ENCODE measurements around the gene SRI. TPM values are rescaled to one million over a fixed set of nuclear protein-coding genes. Genes with fewer than 3 reads are reported as not detected.
"Not testable (repeated sequence)": the region's sequence is repeated elsewhere in the genome, so short reads cannot be mapped to it uniquely, and the experiment has no call there.

Gene SRI
- polyA plus RNA-seq, 3 donors, result 129 to 148 (median 140) TPM

- no peak for DNase-seq
Observed at GRCh38 chr7:88202799-88203198, 17.0 kb downstream of the SRI start.

- no peak for DNase-seq
Observed at GRCh38 chr7:88202278-88202677, 17.6 kb downstream of the SRI start.

DNA sequence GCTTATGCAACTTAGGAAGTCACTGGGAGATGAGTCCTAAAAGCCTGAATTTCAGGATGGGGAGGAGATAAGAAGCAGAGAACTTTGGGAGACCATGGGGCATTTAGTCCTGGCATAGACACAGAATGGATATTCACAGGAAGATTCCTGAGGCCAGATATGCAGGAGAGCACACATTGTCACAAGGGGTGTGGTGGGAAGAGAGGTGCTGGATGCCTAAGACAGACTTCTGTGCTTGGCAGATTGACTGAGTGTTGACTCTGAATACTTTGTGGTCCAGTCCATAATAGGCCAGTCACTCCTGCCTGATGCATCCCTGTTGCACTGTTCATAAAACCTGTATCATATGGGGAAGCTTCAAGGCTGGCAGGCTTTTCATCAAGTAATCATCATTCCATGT, 18.5 kb downstream of the SRI start:
- no peak for DNase-seq

DNA sequence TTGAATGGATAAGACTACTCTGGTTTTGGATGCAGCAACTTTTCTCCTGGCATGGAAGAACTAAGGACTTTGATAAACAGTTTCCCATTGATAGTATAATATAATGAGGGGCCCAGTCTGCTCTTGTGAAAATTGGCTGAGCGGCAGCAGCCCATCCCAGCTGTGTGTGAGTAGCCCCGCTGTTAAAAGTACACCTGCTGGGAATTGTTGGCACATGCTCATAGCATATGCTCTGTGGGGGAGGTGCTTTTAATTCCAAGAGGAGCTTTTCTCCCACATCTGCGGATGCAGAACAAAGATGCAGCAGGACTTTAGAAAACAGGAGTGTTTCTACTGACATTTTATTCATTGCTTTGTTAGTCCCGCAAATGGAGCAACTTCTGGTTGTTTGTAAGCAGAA, 19.0 kb downstream of the SRI start:
- no peak for DNase-seq

DNA sequence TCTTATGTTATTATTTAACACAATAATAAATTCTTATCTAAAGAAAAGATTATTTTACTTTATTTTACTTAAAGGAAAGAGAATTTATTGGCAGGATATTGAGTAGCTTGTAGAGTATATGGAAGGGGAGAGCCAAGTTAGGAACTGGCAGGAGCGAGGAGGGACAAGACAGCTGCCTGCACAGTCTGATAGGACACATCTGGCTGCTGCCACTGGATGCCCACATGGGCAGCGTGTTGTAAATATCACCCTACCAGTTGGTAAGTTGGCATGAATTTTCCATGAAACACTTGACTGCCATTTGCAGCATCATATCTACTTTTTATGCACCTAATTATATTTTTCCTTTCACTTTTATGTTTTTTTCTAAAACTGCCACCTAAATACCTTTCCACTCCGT, 19.6 kb downstream of the SRI start:
- no peak for DNase-seq

DNA sequence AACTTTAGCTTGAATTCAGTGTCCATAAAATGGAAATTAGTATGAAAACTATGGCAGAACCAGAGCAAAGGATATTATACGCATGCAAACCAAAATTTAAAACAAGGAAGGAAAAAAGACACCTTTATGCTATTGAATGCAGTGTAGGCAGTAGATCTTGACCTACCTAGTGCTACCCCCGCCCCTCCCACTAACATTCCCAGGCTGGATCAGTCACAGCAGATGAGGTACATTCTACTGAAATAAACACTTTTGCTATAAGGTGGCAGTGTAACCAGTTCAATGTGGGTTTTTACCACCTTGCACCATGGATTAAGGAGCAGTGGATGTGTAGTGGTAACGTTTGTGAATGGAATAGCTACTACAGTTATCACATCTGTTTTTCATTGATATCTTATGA, 27.9 kb downstream of the SRI start:
- DNase-seq, result no peak

DNA sequence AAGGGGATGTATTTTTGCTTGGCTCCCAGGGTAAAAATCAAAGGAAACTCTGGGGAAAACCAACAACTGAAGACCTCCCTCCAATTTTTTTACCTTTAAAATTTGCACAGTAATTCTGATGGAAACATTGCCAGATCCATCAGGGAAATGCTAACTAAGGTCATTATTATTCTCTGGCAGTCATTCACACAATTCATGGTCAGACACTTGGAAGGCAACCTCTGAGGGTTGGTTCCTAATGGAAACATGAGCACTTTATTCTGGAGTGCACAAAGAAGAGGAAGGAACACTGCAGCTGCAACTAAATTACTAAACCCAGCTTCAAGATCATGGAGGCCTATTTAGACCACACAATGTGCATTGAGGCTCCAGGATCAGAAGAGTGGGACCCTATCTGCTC, 34.2 kb downstream of the SRI start:
- DNase-seq, result no peak

DNA sequence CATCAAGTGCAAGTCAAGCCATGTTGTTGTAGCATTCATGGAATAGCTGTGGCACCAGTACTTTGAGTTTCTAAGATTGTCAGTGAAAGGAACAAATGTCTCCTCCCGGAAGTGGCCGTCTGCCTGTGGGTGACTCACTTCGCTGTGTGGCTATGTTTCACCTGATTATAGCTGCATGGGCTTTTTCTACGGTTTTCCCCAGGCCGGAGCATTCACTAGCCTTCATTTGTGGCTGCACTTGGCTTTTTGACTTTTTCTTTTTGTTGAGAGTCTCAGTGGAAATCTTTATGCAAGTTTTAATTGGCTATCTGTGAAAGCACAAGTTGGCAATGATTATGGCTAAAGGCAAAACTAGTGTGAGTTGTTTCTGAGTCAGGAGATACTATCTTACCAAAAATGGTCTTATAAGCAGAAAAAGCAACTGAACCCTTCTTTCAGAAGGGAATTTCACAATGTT, 35.0 kb downstream of the SRI start:
- no peak for DNase-seq

DNA sequence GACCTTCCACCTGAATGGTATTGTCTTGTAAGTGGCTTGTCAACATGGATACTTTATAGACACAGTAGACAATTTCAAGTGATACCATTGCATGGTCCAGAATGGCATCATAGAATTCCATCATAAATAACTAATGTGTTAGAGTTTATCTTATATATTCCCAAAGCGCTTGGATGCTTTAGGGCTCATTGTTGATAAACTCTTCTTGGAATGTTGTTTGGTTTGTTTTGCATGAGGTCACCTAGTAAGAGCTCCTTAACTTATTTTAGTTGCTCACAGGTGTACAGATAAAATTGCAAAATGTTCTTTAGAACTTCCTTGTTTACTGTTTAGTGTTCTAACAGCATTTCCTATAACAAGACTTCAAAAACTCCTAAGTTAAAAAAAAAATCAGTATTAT, 36.8 kb downstream of the SRI start:
- DNase-seq, result no peak

DNA sequence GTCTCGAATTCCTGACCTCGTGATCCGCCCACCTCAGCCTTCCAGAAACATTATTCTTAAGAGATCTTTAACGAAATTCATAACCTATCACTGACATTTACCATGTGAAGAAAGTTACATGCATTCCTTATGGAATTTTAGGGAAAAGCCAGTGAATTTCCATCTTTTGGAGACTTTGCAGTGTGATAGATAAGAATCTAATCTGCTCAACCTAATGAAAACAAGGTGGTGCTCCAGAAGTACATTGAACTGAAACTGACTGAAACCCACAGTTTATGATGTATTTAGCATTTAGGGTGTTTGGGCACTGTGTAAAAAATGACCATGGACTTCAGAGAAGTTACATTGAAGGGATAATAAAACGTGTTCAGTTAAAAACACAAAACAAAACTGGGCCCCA, 43.6 kb downstream of the SRI start:
- DNase-seq, result no peak

DNA sequence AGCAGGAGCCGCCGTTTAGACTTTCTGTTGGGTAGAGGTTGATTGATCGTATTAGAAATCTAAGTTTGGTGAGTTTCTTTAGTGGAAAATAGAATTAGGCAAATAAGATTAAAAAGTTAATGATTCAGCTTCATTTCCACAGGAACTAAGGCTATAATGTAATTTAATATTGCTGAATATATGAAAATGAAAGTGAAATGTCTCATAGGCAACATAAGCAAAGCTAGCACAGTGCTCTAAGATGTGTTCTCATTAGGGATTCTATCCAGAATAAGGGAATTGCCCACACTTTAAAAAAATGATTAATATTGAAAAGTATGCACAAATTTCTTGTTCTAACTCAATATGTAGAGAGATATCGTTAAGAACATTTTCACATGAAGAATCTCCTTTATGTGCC, 47.0 kb downstream of the SRI start:
- DNase-seq, result no peak

GRCh38 chr7:88169717-88170320, 50.0 kb downstream of the SRI start:
- peak; percentile 12 for DNase-seq

DNA sequence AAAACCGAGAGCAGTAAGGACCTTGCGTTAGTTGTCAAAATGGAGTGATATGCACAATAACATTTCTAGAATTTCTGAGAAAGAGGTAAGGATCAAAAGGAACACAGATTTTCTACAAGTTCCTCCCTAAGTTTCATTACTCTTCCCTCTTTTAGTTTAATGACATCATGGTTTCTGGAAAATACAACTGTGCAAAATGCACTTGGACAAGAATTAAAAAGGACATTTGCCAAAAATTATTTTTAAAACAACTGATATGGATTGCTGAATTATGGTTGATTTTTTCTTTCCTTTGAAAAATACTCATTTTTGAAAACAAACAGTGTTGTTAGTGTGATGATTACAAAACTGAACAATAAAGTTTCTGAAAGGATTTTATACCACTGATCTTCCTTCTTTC, 52.1 kb downstream of the SRI start:
- no peak for DNase-seq

DNA sequence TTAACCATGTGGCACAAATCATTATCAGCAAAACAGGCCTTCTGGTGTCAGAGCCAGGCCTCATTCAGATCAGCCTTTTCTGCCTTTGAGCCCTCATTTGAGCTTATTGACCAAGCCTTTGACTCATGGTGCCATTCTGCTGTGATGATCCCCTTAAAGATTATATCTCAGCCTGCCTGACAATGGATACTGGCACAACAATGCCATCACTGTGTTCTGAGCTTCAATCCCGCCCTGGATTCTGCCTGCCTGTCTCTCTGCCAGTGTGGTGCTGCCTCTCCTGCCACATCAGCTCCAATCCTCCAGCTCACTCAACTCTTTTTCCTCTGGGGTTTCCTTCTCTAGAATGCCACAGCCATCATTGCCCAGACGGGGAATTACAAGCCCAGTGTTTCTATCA, 52.6 kb downstream of the SRI start:
- DNase-seq, result no peak

DNA sequence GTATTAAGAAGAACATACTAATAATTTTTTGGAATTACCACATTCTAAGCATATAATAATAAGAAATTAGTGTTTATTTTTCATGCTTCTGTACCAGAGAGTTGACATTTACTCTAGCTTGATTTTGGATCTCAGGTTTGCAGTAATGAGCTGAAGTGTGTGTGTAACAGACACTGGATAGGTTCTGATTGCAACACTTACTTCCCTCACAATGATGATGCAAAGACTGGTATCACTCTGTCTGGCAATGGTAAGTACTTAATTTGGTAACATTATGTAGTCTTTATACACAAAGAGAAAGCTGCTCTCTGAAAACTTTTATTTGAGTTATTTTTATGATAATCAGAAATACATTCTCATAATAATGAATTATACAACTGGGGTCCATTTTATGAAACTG, 54.1 kb downstream of the SRI start:
- no peak for DNase-seq

DNA sequence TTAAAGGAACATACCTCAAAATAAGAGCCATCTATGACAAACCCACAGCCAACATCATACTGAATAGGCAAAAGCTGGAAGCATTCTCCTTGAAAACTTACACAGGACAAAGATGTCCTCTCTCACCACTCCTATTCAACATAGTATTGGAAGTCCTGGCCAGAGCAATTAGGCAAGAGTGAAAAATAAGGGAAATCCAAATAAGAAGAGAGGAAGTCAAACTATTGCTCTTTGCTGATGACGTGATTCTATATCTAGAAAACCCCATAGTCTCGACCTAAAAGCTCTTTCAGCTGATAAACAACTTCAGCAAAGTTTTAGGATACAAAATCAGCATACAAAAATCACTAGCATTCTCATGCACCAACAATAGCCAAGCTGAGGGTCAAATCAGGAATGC, 60.1 kb downstream of the SRI start:
- not testable (repeated sequence) for DNase-seq

DNA sequence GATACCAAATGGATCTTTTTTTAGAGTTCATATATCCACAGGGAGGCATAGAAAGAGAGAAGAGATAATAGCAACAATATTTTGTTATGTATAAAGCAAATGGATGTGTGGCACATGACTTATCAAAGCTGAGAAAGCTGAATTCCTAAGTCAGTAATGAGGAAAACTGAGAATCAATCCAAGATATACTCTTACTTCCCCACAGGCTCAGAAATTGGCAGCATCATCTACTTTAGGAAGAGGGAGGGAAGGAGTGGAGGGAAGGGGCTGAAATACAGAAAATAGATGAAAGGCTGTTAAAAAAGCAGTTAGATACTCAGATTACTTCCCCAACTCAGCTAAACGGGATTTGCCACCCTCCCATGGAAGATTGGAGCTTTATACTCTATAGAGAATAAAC, 63.5 kb downstream of the SRI start:
- no peak for DNase-seq

- DNase-seq, result no peak
Observed at GRCh38 chr7:88155756-88156155, 64.1 kb downstream of the SRI start.

Other genes with a start within 250 kb of the SRI start
- under 1 TPM; 0.14 to 0.19 (median 0.14) TPM for gene STEAP4, start 86.9 kb upstream of the SRI start, polyA plus RNA-seq (ENCODE audit: insufficient read length in 3 of 3)